ENCODE results near the gene ACCS.

- TF ChIP-seq CTCF (IDR thresholded peaks at IDR 0.05) (no peak), POLR2A (IDR thresholded peaks at IDR 0.05) (no peak)
These were observed 47.5 kb downstream of the ACCS start for GRCh38 chr11:44113572-44113971.

All from lower leg skin (tissue), 3 donors.